HEK293 (cell line): ENCODE measurements around the gene STUB1.

Experiments used
- BCL11A ChIP-seq: fragments of 450-650 bp; formaldehyde crosslinking; IDR thresholded peaks from 2 replicates; pipeline ENCODE4 v1.5.1; 2016; ENCODE audit warnings: low read depth, missing biosample characterization, missing genetic modification characterization
- ELK4 ChIP-seq: IDR thresholded peaks from 2 replicates; pipeline ENCODE4 v1.6.1; 2011; ENCODE audit warnings: mild to moderate bottlenecking, low read depth, low read length, borderline replicate concordance
- HIC1 ChIP-seq: fragments of 450-650 bp; formaldehyde crosslinking; IDR thresholded peaks from 2 replicates; pipeline ENCODE4 v1.5.1; 2016; ENCODE audit warnings: missing biosample characterization, missing genetic modification characterization
- KLF16 ChIP-seq: fragments of 450-650 bp; formaldehyde crosslinking; IDR thresholded peaks from 2 replicates; pipeline ENCODE4 v1.5.1; 2017; ENCODE audit warnings: missing biosample characterization, missing genetic modification characterization
- KLF8 ChIP-seq: fragments of 450-650 bp; formaldehyde crosslinking; IDR thresholded peaks from 2 replicates; pipeline ENCODE4 v1.5.1; 2016; ENCODE audit warnings: missing biosample characterization, missing genetic modification characterization
- MEIS1 ChIP-seq: sonication (generic); formaldehyde crosslinking; IDR thresholded peaks from 2 replicates; pipeline ENCODE4 v1.8.1; 2022; ENCODE audit warnings: missing genetic modification reagents, mild to moderate bottlenecking, borderline replicate concordance
- SP7 ChIP-seq: fragments of 450-650 bp; formaldehyde crosslinking; IDR thresholded peaks from 2 replicates; pipeline ENCODE4 v1.5.1; 2016; ENCODE audit warnings: missing biosample characterization, missing genetic modification characterization
- TRIM28 ChIP-seq: IDR thresholded peaks from 2 replicates; pipeline ENCODE4 v1.6.1; 2011; ENCODE audit warnings: low read length, control low read depth, borderline replicate concordance
- YY1 ChIP-seq: fragments of 450-650 bp; formaldehyde crosslinking; IDR thresholded peaks from 2 replicates; pipeline ENCODE4 v1.5.1; 2018; ENCODE audit warnings: missing biosample characterization, missing genetic modification characterization
- ZEB2 ChIP-seq: fragments of 450-650 bp; formaldehyde crosslinking; IDR thresholded peaks from 2 replicates; pipeline ENCODE4 v1.5.1; 2016; ENCODE audit warnings: missing biosample characterization, missing genetic modification characterization
- ZNF10 ChIP-seq: fragments of 450-650 bp; formaldehyde crosslinking; IDR thresholded peaks from 2 replicates; pipeline ENCODE4 v1.5.1; 2017; ENCODE audit warnings: missing biosample characterization, missing genetic modification characterization
- ZNF174 ChIP-seq: fragments of 450-650 bp; formaldehyde crosslinking; IDR thresholded peaks from 2 replicates; pipeline ENCODE4 v1.5.0; 2017; ENCODE audit warnings: missing biosample characterization, mild to moderate bottlenecking, missing genetic modification characterization
- ZNF175 ChIP-seq: fragments of 450-650 bp; formaldehyde crosslinking; IDR thresholded peaks from 2 replicates; pipeline ENCODE4 v1.5.1; 2016; ENCODE audit warnings: missing biosample characterization, missing genetic modification characterization
- ZNF37A ChIP-seq: fragments of 450-650 bp; IDR thresholded peaks from 2 replicates; pipeline ENCODE4 v1.5.1; 2018; ENCODE audit warnings: missing biosample characterization, missing genetic modification characterization
- ZNF394 ChIP-seq: fragments of 450-650 bp; formaldehyde crosslinking; IDR thresholded peaks from 2 replicates; pipeline ENCODE4 v1.5.1; 2016; ENCODE audit warnings: missing biosample characterization, missing genetic modification characterization, mild to moderate bottlenecking, moderate library complexity, borderline replicate concordance
- ZNF416 ChIP-seq: fragments of 450-650 bp; formaldehyde crosslinking; IDR thresholded peaks from 2 replicates; pipeline ENCODE4 v1.5.1; 2016; ENCODE audit warnings: missing biosample characterization, missing genetic modification characterization
- ZNF433 ChIP-seq: fragments of 450-650 bp; formaldehyde crosslinking; IDR thresholded peaks from 2 replicates; pipeline ENCODE4 v1.5.1; 2016; ENCODE audit warnings: missing biosample characterization, missing genetic modification characterization, low read depth
- ZNF514 ChIP-seq: fragments of 450-650 bp; formaldehyde crosslinking; IDR thresholded peaks from 2 replicates; pipeline ENCODE4 v1.5.1; 2016; ENCODE audit warnings: missing biosample characterization, missing genetic modification characterization
- ZNF544 ChIP-seq: fragments of 450-650 bp; formaldehyde crosslinking; IDR thresholded peaks from 2 replicates; pipeline ENCODE4 v1.5.0; 2017; ENCODE audit warnings: missing biosample characterization, missing genetic modification characterization
- ZNF558 ChIP-seq: fragments of 450-650 bp; formaldehyde crosslinking; IDR thresholded peaks from 2 replicates; pipeline ENCODE4 v1.5.1; 2016; ENCODE audit warnings: missing biosample characterization, missing genetic modification characterization
- ZNF600 ChIP-seq: fragments of 450-650 bp; formaldehyde crosslinking; IDR thresholded peaks from 2 replicates; pipeline ENCODE4 v1.5.1; 2016; ENCODE audit warnings: missing biosample characterization, missing genetic modification characterization
- ZNF624 ChIP-seq: fragments of 450-650 bp; formaldehyde crosslinking; IDR thresholded peaks from 2 replicates; pipeline ENCODE4 v1.5.1; 2017; ENCODE audit warnings: missing biosample characterization, missing genetic modification characterization
- ZSCAN18 ChIP-seq: fragments of 450-650 bp; formaldehyde crosslinking; IDR thresholded peaks from 2 replicates; pipeline ENCODE4 v1.5.1; 2016; ENCODE audit warnings: missing biosample characterization, missing genetic modification characterization
- TF ChIP-seq, protein P1 (sequence below): fragments of 450-650 bp; formaldehyde crosslinking; IDR thresholded peaks from 2 replicates; pipeline ENCODE4 v1.5.1; 2016; ENCODE audit warnings: missing biosample characterization, missing genetic modification characterization
- TF ChIP-seq, protein P2 (sequence below): fragments of 450-650 bp; formaldehyde crosslinking; IDR thresholded peaks from 2 replicates; pipeline ENCODE4 v1.5.1; 2016; ENCODE audit warnings: missing biosample characterization, missing genetic modification characterization, low read depth
- TF ChIP-seq, protein P3 (sequence below): fragments of 450-650 bp; formaldehyde crosslinking; IDR thresholded peaks from 2 replicates; pipeline ENCODE4 v1.5.0; 2017; ENCODE audit warnings: missing biosample characterization, missing genetic modification characterization, borderline replicate concordance
- TF ChIP-seq, protein P4 (sequence below): fragments of 450-650 bp; formaldehyde crosslinking; IDR thresholded peaks from 2 replicates; pipeline ENCODE4 v1.5.1; 2017; ENCODE audit warnings: missing biosample characterization, mild to moderate bottlenecking, missing genetic modification characterization, moderate library complexity

The STUB1 gene

DNA sequence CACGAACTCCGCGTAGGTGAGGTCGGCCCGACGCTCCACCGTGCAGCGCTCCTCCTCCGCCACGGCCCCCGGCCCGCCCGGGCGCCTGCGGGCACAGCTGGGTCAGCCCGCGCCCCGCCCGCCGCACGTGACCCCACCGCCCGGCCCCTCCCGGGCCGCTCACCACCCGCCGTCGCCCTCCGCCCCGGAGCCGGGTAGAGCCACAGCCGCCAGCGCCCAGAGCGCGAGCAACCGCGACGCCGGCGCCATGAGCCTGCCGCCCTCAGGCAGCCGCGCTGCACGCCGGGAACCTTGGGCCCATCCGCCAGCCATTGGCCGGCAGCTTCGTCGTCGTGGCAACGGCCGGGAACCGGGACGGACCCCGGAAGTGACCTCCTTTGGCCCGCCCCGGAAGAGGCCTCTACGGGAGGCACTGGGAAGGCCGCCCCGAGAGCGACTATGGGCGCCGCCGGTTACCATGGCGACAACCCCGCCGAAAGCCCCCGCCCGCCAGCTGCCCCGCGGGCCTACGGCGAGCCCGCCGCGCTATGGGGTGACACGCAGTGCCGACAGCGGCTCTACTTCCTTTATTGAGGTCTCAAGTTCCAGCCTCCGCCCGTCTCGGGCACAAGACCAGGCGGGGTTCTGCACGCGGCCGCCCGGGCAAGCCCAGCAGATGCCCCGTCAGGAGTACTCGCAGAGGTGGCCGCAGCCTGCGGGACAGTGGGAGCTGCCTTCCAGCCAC is 4.0 kb downstream of the STUB1 start, which contains the start of gene JMJD8 (continued):
- TF ChIP-seq ZSCAN18 (tag by site-specific recombination) (no peak), ZNF37A (0 out of 2 replicates have a peak, but pooled peaks have one; percentile 15), ZNF10 (no peak), ZNF175 (tag by site-specific recombination) (no peak), KLF16 (tag by site-specific recombination) (no peak), BCL11A (tag by site-specific recombination) (no peak), TRIM28 (no peak), ZNF514 (tag by site-specific recombination) (no peak), MEIS1 (no peak), ZNF174 (tag by site-specific recombination) (no peak), HIC1 (peak; percentile 71), ELK4 (no peak), YY1 (peak; percentile 84), ZNF600 (peak; percentile 69), SP7 (tag by site-specific recombination) (peak; percentile 30), ZNF394 (tag by site-specific recombination) (peak; percentile 38; the same call in 1 of the 2 replicates), ZNF416 (tag by site-specific recombination) (no peak), KLF8 (tag by site-specific recombination) (peak; percentile 26; the same call in 1 of the 2 replicates), ZEB2 (tag by site-specific recombination) (peak; percentile 43), ZNF624 (no peak), ZNF433 (tag by site-specific recombination) (no peak), ZNF558 (tag by site-specific recombination) (no peak), ZNF544 (tag by site-specific recombination) (no peak)
- TF ChIP-seq, protein P1, sequence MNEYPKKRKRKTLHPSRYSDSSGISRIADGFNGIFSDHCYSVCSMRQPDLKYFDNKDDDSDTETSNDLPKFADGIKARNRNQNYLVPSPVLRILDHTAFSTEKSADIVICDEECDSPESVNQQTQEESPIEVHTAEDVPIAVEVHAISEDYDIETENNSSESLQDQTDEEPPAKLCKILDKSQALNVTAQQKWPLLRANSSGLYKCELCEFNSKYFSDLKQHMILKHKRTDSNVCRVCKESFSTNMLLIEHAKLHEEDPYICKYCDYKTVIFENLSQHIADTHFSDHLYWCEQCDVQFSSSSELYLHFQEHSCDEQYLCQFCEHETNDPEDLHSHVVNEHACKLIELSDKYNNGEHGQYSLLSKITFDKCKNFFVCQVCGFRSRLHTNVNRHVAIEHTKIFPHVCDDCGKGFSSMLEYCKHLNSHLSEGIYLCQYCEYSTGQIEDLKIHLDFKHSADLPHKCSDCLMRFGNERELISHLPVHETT (tag by site-specific recombination): peak; percentile 28; the same call in 1 of the 2 replicates
- TF ChIP-seq, protein P2, sequence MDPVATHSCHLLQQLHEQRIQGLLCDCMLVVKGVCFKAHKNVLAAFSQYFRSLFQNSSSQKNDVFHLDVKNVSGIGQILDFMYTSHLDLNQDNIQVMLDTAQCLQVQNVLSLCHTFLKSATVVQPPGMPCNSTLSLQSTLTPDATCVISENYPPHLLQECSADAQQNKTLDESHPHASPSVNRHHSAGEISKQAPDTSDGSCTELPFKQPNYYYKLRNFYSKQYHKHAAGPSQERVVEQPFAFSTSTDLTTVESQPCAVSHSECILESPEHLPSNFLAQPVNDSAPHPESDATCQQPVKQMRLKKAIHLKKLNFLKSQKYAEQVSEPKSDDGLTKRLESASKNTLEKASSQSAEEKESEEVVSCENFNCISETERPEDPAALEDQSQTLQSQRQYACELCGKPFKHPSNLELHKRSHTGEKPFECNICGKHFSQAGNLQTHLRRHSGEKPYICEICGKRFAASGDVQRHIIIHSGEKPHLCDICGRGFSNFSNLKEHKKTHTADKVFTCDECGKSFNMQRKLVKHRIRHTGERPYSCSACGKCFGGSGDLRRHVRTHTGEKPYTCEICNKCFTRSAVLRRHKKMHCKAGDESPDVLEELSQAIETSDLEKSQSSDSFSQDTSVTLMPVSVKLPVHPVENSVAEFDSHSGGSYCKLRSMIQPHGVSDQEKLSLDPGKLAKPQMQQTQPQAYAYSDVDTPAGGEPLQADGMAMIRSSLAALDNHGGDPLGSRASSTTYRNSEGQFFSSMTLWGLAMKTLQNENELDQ (tag by site-specific recombination): no peak
- TF ChIP-seq, protein P3, sequence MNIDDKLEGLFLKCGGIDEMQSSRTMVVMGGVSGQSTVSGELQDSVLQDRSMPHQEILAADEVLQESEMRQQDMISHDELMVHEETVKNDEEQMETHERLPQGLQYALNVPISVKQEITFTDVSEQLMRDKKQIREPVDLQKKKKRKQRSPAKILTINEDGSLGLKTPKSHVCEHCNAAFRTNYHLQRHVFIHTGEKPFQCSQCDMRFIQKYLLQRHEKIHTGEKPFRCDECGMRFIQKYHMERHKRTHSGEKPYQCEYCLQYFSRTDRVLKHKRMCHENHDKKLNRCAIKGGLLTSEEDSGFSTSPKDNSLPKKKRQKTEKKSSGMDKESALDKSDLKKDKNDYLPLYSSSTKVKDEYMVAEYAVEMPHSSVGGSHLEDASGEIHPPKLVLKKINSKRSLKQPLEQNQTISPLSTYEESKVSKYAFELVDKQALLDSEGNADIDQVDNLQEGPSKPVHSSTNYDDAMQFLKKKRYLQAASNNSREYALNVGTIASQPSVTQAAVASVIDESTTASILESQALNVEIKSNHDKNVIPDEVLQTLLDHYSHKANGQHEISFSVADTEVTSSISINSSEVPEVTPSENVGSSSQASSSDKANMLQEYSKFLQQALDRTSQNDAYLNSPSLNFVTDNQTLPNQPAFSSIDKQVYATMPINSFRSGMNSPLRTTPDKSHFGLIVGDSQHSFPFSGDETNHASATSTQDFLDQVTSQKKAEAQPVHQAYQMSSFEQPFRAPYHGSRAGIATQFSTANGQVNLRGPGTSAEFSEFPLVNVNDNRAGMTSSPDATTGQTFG (tag by site-specific recombination): no peak
- TF ChIP-seq, protein P4, sequence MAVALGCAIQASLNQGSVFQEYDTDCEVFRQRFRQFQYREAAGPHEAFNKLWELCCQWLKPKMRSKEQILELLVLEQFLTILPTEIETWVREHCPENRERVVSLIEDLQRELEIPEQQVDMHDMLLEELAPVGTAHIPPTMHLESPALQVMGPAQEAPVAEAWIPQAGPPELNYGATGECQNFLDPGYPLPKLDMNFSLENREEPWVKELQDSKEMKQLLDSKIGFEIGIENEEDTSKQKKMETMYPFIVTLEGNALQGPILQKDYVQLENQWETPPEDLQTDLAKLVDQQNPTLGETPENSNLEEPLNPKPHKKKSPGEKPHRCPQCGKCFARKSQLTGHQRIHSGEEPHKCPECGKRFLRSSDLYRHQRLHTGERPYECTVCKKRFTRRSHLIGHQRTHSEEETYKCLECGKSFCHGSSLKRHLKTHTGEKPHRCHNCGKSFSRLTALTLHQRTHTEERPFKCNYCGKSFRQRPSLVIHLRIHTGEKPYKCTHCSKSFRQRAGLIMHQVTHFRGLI (tag by site-specific recombination): peak; percentile 58; the same call in 1 of the 2 replicates
